ENCODE results near the gene LMBRD2. TPM values are rescaled to one million over a fixed set of nuclear protein-coding genes. Genes with fewer than 3 reads are reported as not detected.

The LMBRD2 gene
- total and polyA plus RNA-seq, 9 of the 15 experiments (the other 6 are each of a cell fraction or from before 2014, with no cell fraction given) = 2.1 to 24.2 (median 10.6) TPM

GRCh38 chr5:36138900-36139683 is 12.6 kb downstream of the LMBRD2 start:
- ChIA-PET CTCF (ENCODE audit: low intra/inter-chr PET ratio) (no interaction called here), POLR2A (interaction anchor here (0.6 to 1.3 kb wide), 6 partner anchors 10 to 65 kb away, joined by 3 to 8 read pairs (median 4); partner anchors contain the start of genes LMBRD2 and SKP2)
- no peak overlapping the region for H2AFZ ChIP-seq (ENCODE audit: low read depth, low read length)
- peaks cover 2% of the 10 kb centered on the region; the same call in 1 of the 2 replicates for H3K9me3 ChIP-seq (replicated peaks; ENCODE audit: control insufficient read depth, insufficient read depth, low read depth, low read length)
- H3K9me1 ChIP-seq (ENCODE audit: control insufficient read depth, insufficient read depth, low read length) = no peaks in the 10 kb centered on the region
- no peak for FAIRE-seq
- no peak overlapping the region for H3K4me2 ChIP-seq (ENCODE audit: insufficient read depth, low read length)
- peaks cover 0 to 3% of the 10 kb centered on the region in 2 experiments; a peak in 1 of 5 replicates for H3K4me1 ChIP-seq (replicated peaks in 1 of 2; ENCODE audit: control insufficient read depth in 2 of 2, insufficient read depth in 2 of 2, low read length in 2 of 2)
- no peak overlapping the region for H3K9ac ChIP-seq (ENCODE audit: insufficient read depth in 1 of 2, low read depth in 2 of 2, low read length in 2 of 2)
- BruUV-seq (replicated peaks) = no TSS peak
- in situ Hi-C loops (cut with MboI) = no loop called here
- WGBS (ENCODE audit: insufficient coverage, low coverage, missing lambda C conversion rate) = 81% methylated on average over 7 of the region's 7 CpGs
- no peak overlapping the region for H3K4me3 ChIP-seq
- no peaks in the 10 kb centered on the region for H3K79me2 ChIP-seq (ENCODE audit: control insufficient read depth, insufficient read depth, low read length)
- peak; percentile 49 for ATAC-seq
- H3K36me3 ChIP-seq (ENCODE audit: control insufficient read depth, insufficient read depth, low read length) = peaks cover 33% of the 10 kb centered on the region; the same call in 2 of the 3 replicates
- intact Hi-C loops (cut with micrococcal nuclease) = no loop called here
- no peak overlapping the region for H3K27ac ChIP-seq (ENCODE audit: extremely low read depth, low read depth, low read length)
- peak; percentile 19 for TF ChIP-seq ZNF280A (IDR thresholded peaks at IDR 0.05; ENCODE audit: low read depth, partially characterized antibody)
- peak; percentile 38 for TF ChIP-seq POLR2G (IDR thresholded peaks at IDR 0.05; ENCODE audit: low read depth, low read length)
- TF ChIP-seq PRMT5 (CRISPR knock-in tag; IDR thresholded peaks at IDR 0.05) = no peak
- peak in 1 of 2 experiments; percentile 66; a peak in 1 of 3 replicates for TF ChIP-seq CBX3 (IDR thresholded peaks at IDR 0.05; ENCODE audit: borderline replicate concordance in 1 of 2, low read length in 2 of 2)
- TF ChIP-seq SRSF3 (IDR thresholded peaks at IDR 0.05; ENCODE audit: insufficient read depth, low read length) = no peak
- no peaks in the 10 kb centered on the region for H3K27me3 ChIP-seq (ENCODE audit: control insufficient read depth in 2 of 2, insufficient read depth in 2 of 2, low read length in 2 of 2)
- no peaks in the 10 kb centered on the region for H4K20me1 ChIP-seq (replicated peaks; ENCODE audit: control insufficient read depth, insufficient read depth, low read length)
- DNase-seq (ENCODE audit: extremely low read depth in 1 of 4, low spot score in 3 of 4) = no peak
